Gastrocnemius medialis (tissue), 4 donors: ENCODE data around the gene PRPH. TPM values are rescaled to one million over a fixed set of nuclear protein-coding genes. Genes with fewer than 3 reads are reported as not detected.
"Not testable (repeated sequence)": the region's sequence is repeated elsewhere in the genome, so short reads cannot be mapped to it uniquely, and the experiment has no call there.

Experiments used
- ATAC-seq, 2 donors: fragments of 150-250 bp; one replicate each; pipeline ENCODE4 v1.9.1; 2016
- DNase-seq, 2 donors: peaks; one replicate each; pipeline ENCODE4 v3.0.0-alpha.2; 2019
- H3K27ac ChIP-seq, 4 donors: fragments of 200-600 bp; sonication (generic); 1 replicate in 1 of 4; 2 replicates in 3 of 4; pipeline ENCODE4 v1.5.1; 2016 to 2018; ENCODE audit warnings: mild to moderate bottlenecking in 2 of 4, moderate library complexity in 1 of 4
- H3K27me3 ChIP-seq, 3 donors: fragments of 200-600 bp; sonication (generic) in 2 of 3; 1 replicate in 1 of 3; 2 replicates in 2 of 3; pipeline versions ENCODE4 v1.5.1 to v1.6.0; 2016 to 2019; ENCODE audit warnings: mild to moderate bottlenecking in 1 of 3, moderate library complexity in 1 of 3
- H3K36me3 ChIP-seq, 2 donors: fragments of 200-600 bp; sonication (generic) in 1 of 2; one replicate each; pipeline ENCODE4 v1.5.1; 2017 to 2018
- H3K4me1 ChIP-seq, 2 donors: fragments of 200-600 bp; sonication (generic) in 1 of 2; one replicate each; pipeline ENCODE4 v1.5.1; 2016 to 2017; ENCODE audit warnings: mild to moderate bottlenecking in 2 of 2
- H3K4me3 ChIP-seq, 4 donors: fragments of 200-600 bp; sonication (generic) in 3 of 4; 1 replicate in 1 of 4; 2 replicates in 3 of 4; pipeline ENCODE4 v1.5.1; 2016 to 2019; ENCODE audit warnings: mild to moderate bottlenecking in 2 of 4
- H3K9me3 ChIP-seq, 3 donors: fragments of 200-600 bp; sonication (generic) in 2 of 3; 1 replicate in 1 of 3; 2 replicates in 2 of 3; pipeline ENCODE4 v1.5.1; 2016 to 2019
- POLR2A ChIP-seq, 2 donors: fragments of 450-650 bp; IDR thresholded peaks; one replicate each; pipeline ENCODE4 v1.6.1; 2017; ENCODE audit warnings: antibody characterized with exemption in 2 of 2, mild to moderate bottlenecking in 2 of 2, moderate library complexity in 2 of 2
- in situ Hi-C, 4 donors: fragments of 200-750 bp; cut with MboI; loops; one replicate each; pipeline versions ENCODE4 v1.15.0 to v1.8.0; 2017; ENCODE audit warnings: low sequenced_read_pairs in 4 of 4
- intact Hi-C: fragments of 100-400 bp; cut with DNase I; formaldehyde crosslinking; loops from one replicate; pipeline ENCODE4 v1.15.1; 2023; ENCODE audit warnings: low total_unique reads
- total RNA-seq, 4 donors: library from RNA; depleted of rRNA; stranded (reverse); fragments of >200 nt; gene quantifications; one replicate each; pipeline versions ENCODE4 v1.1.0 to v1.2.3, GENCODE V29; 2016
- TF ChIP-seq, protein P1 (sequence below), 5 experiments: fragments of 450-650 bp in 3 of 5; fragments of 200-600 bp in 2 of 5; sonication (generic) in 2 of 5; IDR thresholded peaks in 4 of 5; conservative IDR thresholded peaks in 1 of 5; 1 replicate in 4 of 5; 2 replicates in 1 of 5; pipeline ENCODE4 v1.5.1; 2016 to 2019; ENCODE audit warnings: antibody characterized with exemption in 5 of 5, mild to moderate bottlenecking in 3 of 5, moderate library complexity in 3 of 5

PRPH gene
- total RNA-seq, 4 donors from 2014 or later = not detected

DNA sequence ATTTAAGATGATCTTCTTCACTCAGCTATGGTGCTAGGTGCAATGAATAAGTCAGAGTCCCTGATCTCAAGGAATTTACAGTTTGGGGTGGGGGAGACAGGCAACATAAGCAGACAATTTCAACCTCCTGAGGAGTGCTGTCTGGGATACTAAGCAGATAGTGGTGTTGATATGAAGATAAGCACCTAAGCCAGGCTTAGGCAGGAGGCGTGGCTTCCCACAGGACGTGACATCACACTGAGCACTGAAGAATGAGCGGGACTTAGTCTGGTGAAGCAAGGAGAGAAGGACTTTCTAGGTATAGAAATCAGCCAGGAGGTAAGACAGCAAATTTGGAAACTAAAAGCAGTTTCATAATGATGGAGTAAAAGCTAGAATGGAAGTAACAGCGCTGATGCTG, 6.8 kb downstream of the PRPH start:
- intact Hi-C loops = no loop called here
- Histone ChIP-seq H3K36me3 (no peaks in the 10 kb centered on the region), H3K27ac (no peak overlapping the region), H3K9me3 (no peaks in the 10 kb centered on the region), H3K4me1 (peaks cover 0 to 9% of the 10 kb centered on the region in 2 donors), H3K27me3 (peaks cover 28 to 35% (median 31%) of the 10 kb centered on the region in 3 donors), H3K4me3 (no peak overlapping the region)
- TF ChIP-seq, protein P1, sequence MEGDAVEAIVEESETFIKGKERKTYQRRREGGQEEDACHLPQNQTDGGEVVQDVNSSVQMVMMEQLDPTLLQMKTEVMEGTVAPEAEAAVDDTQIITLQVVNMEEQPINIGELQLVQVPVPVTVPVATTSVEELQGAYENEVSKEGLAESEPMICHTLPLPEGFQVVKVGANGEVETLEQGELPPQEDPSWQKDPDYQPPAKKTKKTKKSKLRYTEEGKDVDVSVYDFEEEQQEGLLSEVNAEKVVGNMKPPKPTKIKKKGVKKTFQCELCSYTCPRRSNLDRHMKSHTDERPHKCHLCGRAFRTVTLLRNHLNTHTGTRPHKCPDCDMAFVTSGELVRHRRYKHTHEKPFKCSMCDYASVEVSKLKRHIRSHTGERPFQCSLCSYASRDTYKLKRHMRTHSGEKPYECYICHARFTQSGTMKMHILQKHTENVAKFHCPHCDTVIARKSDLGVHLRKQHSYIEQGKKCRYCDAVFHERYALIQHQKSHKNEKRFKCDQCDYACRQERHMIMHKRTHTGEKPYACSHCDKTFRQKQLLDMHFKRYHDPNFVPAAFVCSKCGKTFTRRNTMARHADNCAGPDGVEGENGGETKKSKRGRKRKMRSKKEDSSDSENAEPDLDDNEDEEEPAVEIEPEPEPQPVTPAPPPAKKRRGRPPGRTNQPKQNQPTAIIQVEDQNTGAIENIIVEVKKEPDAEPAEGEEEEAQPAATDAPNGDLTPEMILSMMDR (IDR thresholded peaks at IDR 0.05 in 4 of 5, conservative IDR thresholded peaks at IDR 0.05 in 1 of 5) = no peak
- TF ChIP-seq POLR2A (IDR thresholded peaks at IDR 0.05) = no peak
- in situ Hi-C loops = no loop called here
- no peak for DNase-seq
- ATAC-seq = no peak

DNA sequence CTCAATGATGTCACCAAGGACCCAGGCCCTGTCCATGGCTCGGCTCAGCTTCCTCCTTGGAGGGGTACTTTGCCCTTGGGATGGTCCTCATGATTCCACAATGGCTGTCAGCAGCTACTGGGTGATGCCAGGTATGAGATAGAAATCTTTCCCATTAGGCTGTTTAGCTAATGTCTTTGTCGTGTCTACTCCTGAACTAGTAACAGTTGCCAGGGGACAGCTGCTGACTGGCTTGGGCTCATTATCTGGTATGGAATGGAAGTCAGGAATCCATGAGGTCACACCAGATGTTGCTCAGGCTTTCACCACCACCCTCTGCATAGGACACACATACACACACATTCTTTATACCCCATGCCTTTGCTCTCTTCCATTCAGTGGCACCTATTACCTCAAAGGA, 9.2 kb downstream of the PRPH start:
- ATAC-seq (no peak), DNase-seq (no peak)
- H3K27ac ChIP-seq = no peak overlapping the region
- no peaks in the 10 kb centered on the region for H3K36me3 ChIP-seq
- no peaks in the 10 kb centered on the region for H3K4me1 ChIP-seq
- intact Hi-C loops = no loop called here
- TF ChIP-seq, protein P1 (IDR thresholded peaks at IDR 0.05 in 4 of 5, conservative IDR thresholded peaks at IDR 0.05 in 1 of 5) = no peak
- TF ChIP-seq POLR2A (IDR thresholded peaks at IDR 0.05) = no peak
- H3K27me3 ChIP-seq = peaks cover 4 to 11% (median 9%) of the 10 kb centered on the region in 3 donors
- H3K4me3 ChIP-seq = no peak overlapping the region
- H3K9me3 ChIP-seq = no peaks in the 10 kb centered on the region
- in situ Hi-C loops = no loop called here

DNA sequence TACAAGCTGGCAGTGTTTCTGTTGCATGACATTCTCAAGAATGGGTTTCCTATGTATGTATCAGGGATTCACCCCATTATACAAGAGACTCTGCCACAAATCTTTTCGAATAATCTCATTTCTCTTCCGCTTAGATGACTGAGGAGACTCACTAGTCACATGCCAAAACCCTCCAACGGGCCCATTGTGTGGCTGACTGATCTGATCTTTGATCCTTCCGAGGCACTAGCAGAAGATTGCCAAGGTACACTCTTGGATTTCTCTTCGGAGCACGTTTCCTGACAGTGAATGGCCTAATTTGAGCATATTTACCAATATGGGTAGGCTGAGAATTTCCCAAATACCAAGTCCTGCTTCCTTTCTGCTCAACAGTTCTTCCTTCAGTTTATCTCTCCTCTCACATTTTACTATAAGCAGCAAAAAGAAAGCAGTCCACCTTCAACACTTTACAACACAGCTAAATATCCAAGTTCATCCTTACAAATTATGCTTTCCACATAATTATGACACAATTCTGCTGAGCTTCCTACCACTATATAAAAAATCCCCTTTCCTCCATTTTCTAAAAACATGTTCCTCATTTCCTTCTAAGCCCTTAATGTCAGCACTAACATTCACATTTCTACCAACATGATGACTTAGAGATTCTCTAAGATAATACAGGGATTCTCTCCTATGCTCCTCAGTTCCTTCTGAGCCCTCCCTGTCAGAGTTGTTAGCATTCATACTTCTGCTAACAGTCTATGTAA, 11.0 kb downstream of the PRPH start:
- intact Hi-C loops = no loop called here
- H3K4me1 ChIP-seq = no peaks in the 10 kb centered on the region
- H3K27me3 ChIP-seq = peaks cover 0 to 7% (median 5%) of the 10 kb centered on the region in 3 donors
- H3K27ac ChIP-seq = no peak overlapping the region
- in situ Hi-C loops = no loop called here
- H3K9me3 ChIP-seq = no peaks in the 10 kb centered on the region
- DNase-seq = no peak
- H3K4me3 ChIP-seq = no peak overlapping the region
- ATAC-seq = no peak
- TF ChIP-seq, protein P1 (IDR thresholded peaks at IDR 0.05 in 4 of 5, conservative IDR thresholded peaks at IDR 0.05 in 1 of 5) = no peak
- no peak for TF ChIP-seq POLR2A (IDR thresholded peaks at IDR 0.05)
- no peaks in the 10 kb centered on the region for H3K36me3 ChIP-seq

DNA sequence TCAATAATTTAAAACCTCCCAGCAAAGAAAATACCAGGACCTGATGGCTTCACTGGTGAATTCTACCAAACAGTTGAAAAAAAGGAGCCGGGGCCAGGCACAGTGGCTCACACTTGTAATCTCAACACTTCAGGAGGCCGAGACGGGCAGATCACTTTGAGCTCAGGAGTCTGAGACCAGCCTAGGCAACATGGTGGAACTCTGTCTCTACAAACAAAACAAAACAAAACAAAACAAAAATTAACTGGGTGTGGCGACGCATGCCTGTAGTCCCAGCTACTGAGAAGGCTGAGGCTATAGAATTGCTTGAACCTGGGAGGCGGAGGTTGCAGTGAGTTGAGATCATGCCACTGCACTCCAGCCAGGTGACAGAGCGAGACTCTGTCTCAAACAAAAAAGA, 14.4 kb downstream of the PRPH start:
- no peak overlapping the region for H3K27ac ChIP-seq
- H3K36me3 ChIP-seq = no peaks in the 10 kb centered on the region
- ATAC-seq = no peak
- no peak for TF ChIP-seq POLR2A (IDR thresholded peaks at IDR 0.05)
- TF ChIP-seq, protein P1 (IDR thresholded peaks at IDR 0.05 in 4 of 5, conservative IDR thresholded peaks at IDR 0.05 in 1 of 5) = no peak
- in situ Hi-C loops (no loop called here), intact Hi-C loops (no loop called here)
- no peak overlapping the region for H3K4me3 ChIP-seq
- DNase-seq = no peak
- no peaks in the 10 kb centered on the region for H3K9me3 ChIP-seq
- no peaks in the 10 kb centered on the region for H3K27me3 ChIP-seq
- no peaks in the 10 kb centered on the region for H3K4me1 ChIP-seq

DNA sequence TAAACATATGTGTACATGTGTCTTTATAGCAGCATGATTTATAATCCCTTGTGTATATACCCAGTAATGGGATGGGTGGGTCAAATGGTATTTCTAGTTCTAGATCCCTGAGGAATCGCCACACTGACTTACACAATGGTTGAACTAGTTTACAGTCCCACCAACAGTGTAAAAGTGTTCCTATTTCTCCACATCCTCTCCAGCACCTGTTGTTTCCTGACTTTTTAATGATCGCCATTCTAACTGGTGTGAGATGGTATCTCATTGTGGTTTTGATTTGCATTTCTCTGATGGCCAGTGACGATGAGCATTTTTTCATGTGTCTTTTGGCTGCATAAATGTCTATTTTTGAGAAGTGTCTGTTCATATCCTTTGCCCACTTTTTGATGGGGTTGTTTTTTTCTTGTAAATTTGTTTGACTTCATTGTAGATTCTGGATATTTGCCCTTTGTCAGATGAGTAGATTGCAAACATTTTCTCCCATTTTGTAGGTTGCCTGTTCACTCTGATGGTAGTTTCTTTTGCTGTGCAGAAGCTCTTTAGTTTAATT, 15.6 kb downstream of the PRPH start:
- ATAC-seq = not testable (repeated sequence)

More for the DNA sequence above, 15.6 kb downstream of the PRPH start:
- H3K27me3 ChIP-seq, in situ Hi-C loops, H3K36me3 ChIP-seq, H3K9me3 ChIP-seq, DNase-seq, H3K27ac ChIP-seq, H3K4me1 ChIP-seq, intact Hi-C loops, H3K4me3 ChIP-seq: not testable (repeated sequence)
